K562 (cell line): ENCODE data around the gene LRRC8C. TPM values are rescaled to one million over a fixed set of nuclear protein-coding genes. Genes with fewer than 3 reads are reported as not detected.

Experiments
- ATAC-seq: fragments of 200-7000 bp; cut with Tn5 transposase; 3 replicates; pipeline ENCODE4 v1.9.1; 2020; ENCODE audit warnings: moderate library complexity
- BruUV-seq: library from RNA; stranded (reverse); fragments of 400-500 nt; replicated peaks from 2 replicates; lab custom pipeline; 2021; lab: Mats Ljungman, UMichigan
- CTCF ChIA-PET: fragments of 300-600 bp; formaldehyde crosslinking; extraction: SDS; loops from one replicate; lab custom pipeline; 2021; ENCODE audit warnings: low intra/inter-chr PET ratio; lab: Yijun Ruan, JAX
- POLR2A ChIA-PET: fragments of 300-600, 350-650 bp; sonication (Branson Sonifier 250); formaldehyde crosslinking; extraction: SDS; loops from one replicate; lab custom pipeline; 2021; ENCODE audit warnings: antibody characterized with exemption, inconsistent platforms; lab: Yijun Ruan, JAX
- DNase-seq, 4 experiments: peaks; one replicate each; pipeline versions ENCODE4 v3.0.0 to v3.0.0-alpha.2; 2011 to 2018; ENCODE audit warnings: low spot score in 3 of 4, mixed read lengths in 3 of 4; ENCODE audit errors: extremely low read depth in 1 of 4
- FAIRE-seq: peaks from 2 replicates; lab custom pipeline; 2011; peaks lifted over from hg19 to GRCh38; lab: Jason Lieb, UNC
- H2AFZ ChIP-seq: 2 replicates; pipeline ENCODE4 v1.6.0; 2011; ENCODE audit warnings: low read depth, low read length, control low read depth, inconsistent platforms
- H3K27ac ChIP-seq: fragments of 200-600 bp; 3 replicates; pipeline ENCODE4 v1.8.0; 2011; ENCODE audit warnings: low read depth, mild to moderate bottlenecking, control low read depth, inconsistent platforms, low read length, moderate library complexity, mixed read lengths; ENCODE audit errors: extremely low read depth
- H3K27me3 ChIP-seq, 2 experiments: fragments of 300-600 bp in 1 of 2; 2 replicates in 1 of 2; 3 replicates in 1 of 2; pipeline versions ENCODE4 v1.6.0 to v1.8.0; 2011; ENCODE audit warnings: inconsistent platforms in 2 of 2, low read length in 2 of 2, mild to moderate bottlenecking in 1 of 2, mixed read lengths in 1 of 2, moderate library complexity in 1 of 2; ENCODE audit not compliant: control insufficient read depth in 2 of 2, insufficient read depth in 2 of 2
- H3K36me3 ChIP-seq: fragments of 300-600 bp; 3 replicates; pipeline ENCODE4 v1.8.0; 2011; ENCODE audit warnings: mild to moderate bottlenecking, low read length, inconsistent platforms; ENCODE audit not compliant: control insufficient read depth, insufficient read depth
- H3K4me1 ChIP-seq, 2 experiments: fragments of 200-600 bp in 1 of 2; replicated peaks in 1 of 2; 2 replicates in 1 of 2; 3 replicates in 1 of 2; pipeline versions ENCODE4 v1.5.1 to v1.8.0; 2011; ENCODE audit warnings: inconsistent platforms in 2 of 2, low read length in 2 of 2, mild to moderate bottlenecking in 1 of 2, mixed read lengths in 1 of 2, moderate library complexity in 1 of 2; ENCODE audit not compliant: control insufficient read depth in 2 of 2, insufficient read depth in 2 of 2
- H3K4me2 ChIP-seq: 2 replicates; pipeline ENCODE4 v1.6.1; 2011; ENCODE audit warnings: low read length, control low read depth, inconsistent platforms, mixed read lengths; ENCODE audit not compliant: insufficient read depth
- H3K4me3 ChIP-seq: fragments of 200-600 bp; sonication (generic), shearing (Covaris generic); 2 replicates; pipeline ENCODE4 v1.5.1; 2016; ENCODE audit warnings: control low read depth, inconsistent platforms
- H3K79me2 ChIP-seq: fragments of 200-600 bp; 3 replicates; pipeline ENCODE4 v1.8.0; 2011; ENCODE audit warnings: low read length, inconsistent platforms; ENCODE audit not compliant: control insufficient read depth, insufficient read depth
- H3K9ac ChIP-seq, 2 experiments: 2 replicates each; pipeline versions ENCODE4 v1.6.0 to v1.6.1; 2011; ENCODE audit warnings: low read depth in 2 of 2, low read length in 2 of 2, control low read depth in 1 of 2, inconsistent platforms in 1 of 2, mild to moderate bottlenecking in 1 of 2, mixed read lengths in 1 of 2; ENCODE audit not compliant: insufficient read depth in 1 of 2
- H3K9me1 ChIP-seq: one replicate; pipeline ENCODE4 v1.6.0; 2011; ENCODE audit warnings: inconsistent platforms, mild to moderate bottlenecking, low read length, moderate library complexity; ENCODE audit not compliant: control insufficient read depth, insufficient read depth
- H3K9me3 ChIP-seq: replicated peaks from 2 replicates; pipeline ENCODE4 v1.5.1; 2011; ENCODE audit warnings: low read depth, low read length, inconsistent platforms; ENCODE audit not compliant: control insufficient read depth, insufficient read depth
- H4K20me1 ChIP-seq: replicated peaks from 2 replicates; pipeline ENCODE4 v1.6.1; 2011; ENCODE audit warnings: low read length, inconsistent platforms, mixed read lengths; ENCODE audit not compliant: control insufficient read depth, insufficient read depth
- AFF4 ChIP-seq: sonication (generic); formaldehyde crosslinking; IDR thresholded peaks from 2 replicates; pipeline ENCODE4 v1.8.0; 2023; ENCODE audit warnings: mild to moderate bottlenecking, missing genetic modification reagents
- CHAMP1 ChIP-seq: fragments of 450-650 bp; IDR thresholded peaks from 2 replicates; pipeline ENCODE4 v1.6.1; 2016; ENCODE audit warnings: mild to moderate bottlenecking
- CUX1 ChIP-seq: fragments of 200-800 bp; sonication (Bioruptor generic); IDR thresholded peaks from 2 replicates; pipeline ENCODE4 v1.6.1; 2016; ENCODE audit warnings: missing genetic modification characterization, missing compliant biosample characterization
- PATZ1 ChIP-seq: fragments of 250-450 bp; sonication (Bioruptor Pico); IDR thresholded peaks from 2 replicates; pipeline ENCODE4 v1.5.0; 2020; ENCODE audit warnings: mild to moderate bottlenecking, borderline replicate concordance
- PPARD ChIP-seq: fragments of 250-450 bp; sonication (Bioruptor Pico); IDR thresholded peaks from 2 replicates; pipeline ENCODE4 v1.8.0; 2022; ENCODE audit warnings: inconsistent platforms, mild to moderate bottlenecking, moderate library complexity
- RNF2 ChIP-seq: sonication (generic); IDR thresholded peaks from 2 replicates; pipeline ENCODE4 v1.6.1; 2016
- ZNF696 ChIP-seq: fragments of 250-450 bp; sonication (Bioruptor Pico); conservative IDR thresholded peaks from 2 replicates; pipeline ENCODE4 v1.4.0; 2020; ENCODE audit warnings: mild to moderate bottlenecking, moderate library complexity
- ZNF764 ChIP-seq: fragments of 250-450 bp; sonication (Bioruptor Pico); IDR thresholded peaks from 2 replicates; pipeline ENCODE4 v1.4.0; 2020; ENCODE audit warnings: low read depth, mild to moderate bottlenecking, moderate library complexity
- WGBS: fragments of 100-300 bp; shearing (Covaris generic); methylation state at CpG from one replicate; pipeline ENCODE4 v1.1.6; 2016; ENCODE audit warnings: low coverage, mixed read lengths; ENCODE audit not compliant: insufficient coverage; ENCODE audit errors: missing lambda C conversion rate; 5-methylcytosine and 5-hydroxymethylcytosine counted together
- in situ Hi-C: fragments of 300-500 bp; cut with MboI; formaldehyde crosslinking; loops from 4 replicates; pipeline ENCODE4 v1.15.0; 2018; ENCODE audit warnings: inconsistent platforms, mixed read lengths
- intact Hi-C: fragments of 100-400 bp; cut with micrococcal nuclease; formaldehyde crosslinking; loops from 2 replicates; pipeline ENCODE4 v1.14.2; 2022
- polyA plus RNA-seq, 8 experiments: library from polyadenylated mRNA; depleted of rRNA in 4 of 8; stranded (reverse) in 5 of 8; unstranded in 3 of 8; fragments of >200 nt; fragmentation: Nextera tagmentation in 2 of 8; fragmentation: Illumina TruSeq in 1 of 8; extraction: Ambion mirVana in 2 of 8; extraction: Trizol in 1 of 8; gene quantifications; 2 replicates each; pipeline versions ENCODE4 v1.2.1 to v1.2.3, GENCODE V29; 2011 to 2014; ENCODE audit warnings: inconsistent platforms in 1 of 8, missing spikeins in 1 of 8
- total RNA-seq, 7 experiments: library from RNA; depleted of rRNA in 6 of 7; stranded (reverse); fragments of >200 nt in 6 of 7; fragmentation: Illumina TruSeq in 2 of 7; extraction: Trizol in 2 of 7; gene quantifications; 2 replicates each; pipeline versions ENCODE4 v1.2.1 to v1.2.3, GENCODE V29; 2011 to 2021; ENCODE audit warnings: low replicate concordance in 1 of 7

Gene LRRC8C
- total and polyA plus RNA-seq, 9 of the 15 experiments (the other 6 are each of a cell fraction or from before 2014, with no cell fraction given) = 1.00 to 12.5 (median 4.5) TPM

GRCh38 chr1:89759036-89759435 is 126.1 kb downstream of the LRRC8C start:
- BruUV-seq = no TSS peak
- ChIA-PET CTCF (no interaction called here), POLR2A (interaction anchor here (0.7 kb wide), 1 partner anchor 26 kb away, joined by 4 read pairs; no protein-coding TSS in a partner anchor)
- in situ Hi-C loops (no loop called here), intact Hi-C loops (no loop called here)
- Histone ChIP-seq H3K4me3 (no peak overlapping the region), H3K79me2 (no peaks in the 10 kb centered on the region), H3K9me3 (no peaks in the 10 kb centered on the region), H3K9me1 (no peaks in the 10 kb centered on the region), H3K36me3 (no peaks in the 10 kb centered on the region), H2AFZ (no peak overlapping the region), H3K27me3 (no peaks in the 10 kb centered on the region; a peak in 1 of 5 replicates), H3K27ac (no peak overlapping the region), H3K4me1 (peaks cover 13 to 17% of the 10 kb centered on the region in 2 experiments), H4K20me1 (no peaks in the 10 kb centered on the region), H3K9ac (no peak overlapping the region), H3K4me2 (no peak overlapping the region)
- WGBS = 50% methylated on average over 2 of the region's 2 CpGs
- DNase-seq (no peak), ATAC-seq (no peak), FAIRE-seq (no peak)
- TF ChIP-seq CHAMP1 = no peak
- no peak for TF ChIP-seq CUX1 (CRISPR knock-in tag)
- no peak for TF ChIP-seq PATZ1 (CRISPR knock-in tag)
- no peak for TF ChIP-seq AFF4 (CRISPR knock-in tag)
- no peak for TF ChIP-seq RNF2
- TF ChIP-seq ZNF696 (CRISPR knock-in tag) = no peak
- TF ChIP-seq ZNF764 (CRISPR knock-in tag) = no peak
- no peak for TF ChIP-seq PPARD (CRISPR knock-in tag)
